ENCODE results near the gene CPNE4.
"Not testable (repeated sequence)": the region's sequence is repeated elsewhere in the genome, so short reads cannot be mapped to it uniquely, and the experiment has no call there.

CPNE4 gene

DNA sequence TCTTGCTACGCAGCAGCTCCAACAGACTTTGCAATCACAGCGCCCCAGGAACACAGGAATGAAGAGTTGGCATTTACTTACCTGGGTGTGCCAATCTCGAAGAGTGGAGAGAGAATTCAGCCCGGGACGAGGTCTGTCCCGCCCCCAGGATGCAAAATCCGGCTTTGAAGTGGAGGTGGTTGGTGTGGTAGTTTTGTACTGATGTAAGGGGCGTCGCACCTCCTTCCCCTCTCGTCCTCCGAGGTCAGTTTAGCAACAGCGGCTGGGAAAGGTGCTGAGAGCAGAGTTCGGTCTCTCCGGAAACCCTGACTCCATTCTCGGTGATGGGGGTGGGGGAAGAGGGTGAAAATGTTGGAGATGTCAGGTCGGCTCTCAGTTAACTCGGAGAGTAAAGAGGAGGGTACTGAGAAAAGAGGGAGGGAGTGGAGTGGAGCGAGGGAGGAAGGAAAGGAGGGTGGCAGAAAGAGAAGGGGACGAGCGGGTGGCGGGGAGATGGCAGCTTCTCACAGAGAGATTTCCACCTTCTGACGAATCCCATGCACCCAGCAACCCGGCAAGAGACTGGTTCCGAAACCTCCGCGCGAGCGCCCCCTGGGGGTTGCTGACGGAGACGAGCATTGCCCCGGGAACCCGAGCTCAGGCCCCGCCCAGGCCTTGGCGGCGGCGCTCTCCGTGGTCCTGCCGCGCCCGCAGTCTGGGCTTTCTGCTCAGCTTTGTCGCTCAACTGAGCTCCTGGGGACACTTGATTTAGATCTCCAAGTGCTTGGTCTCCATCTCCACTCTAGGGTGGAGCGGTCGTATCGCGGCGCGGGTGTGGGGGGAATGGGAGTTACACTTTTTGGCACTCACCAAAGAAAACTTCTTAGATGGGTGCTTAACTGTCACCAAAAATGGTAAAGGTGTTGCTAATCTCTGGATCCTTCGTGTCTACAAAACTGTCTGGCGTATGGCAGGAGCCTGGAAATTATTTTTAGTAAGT is at the start of gene CPNE4:
TSS of gene CPNE4 (minus strand) at position 529 of the 979 bp plus-strand sequence.
- DNase-seq (ENCODE audit: low read depth): peak; percentile 31

DNA sequence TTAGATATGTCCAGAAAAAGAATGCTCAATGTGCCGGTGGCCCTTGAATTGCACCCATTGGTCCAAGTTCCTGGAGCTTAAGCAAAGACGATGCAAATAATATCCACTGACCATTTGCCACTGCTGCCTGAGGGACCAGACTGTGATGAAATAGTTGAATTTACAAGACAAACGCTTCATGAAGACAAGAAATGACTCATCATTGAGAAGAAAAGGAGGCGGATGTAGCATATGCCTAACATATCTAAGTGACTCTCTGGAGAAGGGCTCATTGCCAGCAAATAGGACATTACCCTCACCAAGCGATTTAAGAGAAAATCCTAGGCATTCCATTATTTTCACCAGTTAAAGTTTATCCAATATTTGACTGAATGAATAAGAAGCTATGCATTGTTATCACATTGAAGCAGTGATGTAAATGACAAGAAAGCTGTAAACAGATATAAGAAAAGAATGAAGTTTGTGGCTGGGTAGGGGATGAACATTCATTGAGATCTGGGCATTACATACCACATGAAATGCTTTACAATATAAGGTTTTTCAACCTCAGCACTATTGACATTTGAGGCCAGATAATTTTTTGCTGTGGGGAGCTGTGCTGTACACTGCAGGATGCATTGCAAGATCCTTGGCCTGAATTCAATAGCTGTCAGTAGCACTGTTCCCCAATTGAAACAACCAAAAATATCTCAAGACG is 48.9 kb upstream of the CPNE4 start:
- no peak for DNase-seq (ENCODE audit: low read depth)

GRCh38 chr3:132083159-132083558 is 48.3 kb upstream of the CPNE4 start:
- no peak for DNase-seq (ENCODE audit: low read depth)

DNA sequence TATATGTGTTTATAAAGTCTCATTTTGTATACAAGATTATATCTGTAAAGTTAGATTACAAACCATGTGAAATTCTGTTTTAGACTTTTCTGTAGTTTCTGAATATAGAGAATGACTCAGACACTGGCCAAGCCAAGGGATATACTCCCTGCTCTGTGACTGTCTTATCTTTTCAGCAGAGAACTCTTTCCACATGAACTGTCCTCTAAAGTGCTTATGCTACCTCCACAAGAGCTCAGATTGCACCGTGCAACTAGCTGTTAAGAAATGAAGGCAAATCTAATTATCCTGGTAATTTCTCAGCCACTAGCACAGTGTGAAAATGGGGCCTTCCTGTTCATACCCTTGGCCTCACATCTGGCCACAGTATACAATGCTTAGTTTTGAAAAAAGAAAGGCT is 44.3 kb upstream of the CPNE4 start:
- DNase-seq (ENCODE audit: low read depth): no peak

- no peak for DNase-seq (ENCODE audit: low read depth)
Observed at GRCh38 chr3:132073771-132074170, 39.0 kb upstream of the CPNE4 start.

- no peak for DNase-seq (ENCODE audit: low read depth)
Observed at GRCh38 chr3:132071043-132071442, 36.2 kb upstream of the CPNE4 start.

- DNase-seq (ENCODE audit: low read depth): no peak
Observed at GRCh38 chr3:132064114-132064513, 29.3 kb upstream of the CPNE4 start.

DNA sequence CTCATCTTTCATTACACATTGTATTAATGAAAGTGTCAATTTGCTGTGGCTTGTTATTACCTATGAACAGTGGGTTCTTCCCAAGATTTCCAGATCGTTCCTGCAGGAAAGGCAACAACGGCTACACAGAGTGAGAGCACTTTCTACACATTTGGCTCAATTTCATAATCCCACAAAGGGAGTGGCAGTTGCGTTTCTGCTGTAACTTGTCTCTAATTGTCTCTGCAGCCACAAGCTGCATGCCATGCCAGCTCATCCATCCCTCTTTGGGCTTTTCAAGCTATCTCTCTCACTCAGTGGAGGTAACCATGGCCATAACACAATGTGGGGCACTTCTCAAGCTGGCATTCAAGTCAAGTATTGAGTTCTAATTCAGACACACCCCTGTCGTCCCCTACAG is 27.7 kb upstream of the CPNE4 start:
- DNase-seq (ENCODE audit: low read depth): no peak

DNA sequence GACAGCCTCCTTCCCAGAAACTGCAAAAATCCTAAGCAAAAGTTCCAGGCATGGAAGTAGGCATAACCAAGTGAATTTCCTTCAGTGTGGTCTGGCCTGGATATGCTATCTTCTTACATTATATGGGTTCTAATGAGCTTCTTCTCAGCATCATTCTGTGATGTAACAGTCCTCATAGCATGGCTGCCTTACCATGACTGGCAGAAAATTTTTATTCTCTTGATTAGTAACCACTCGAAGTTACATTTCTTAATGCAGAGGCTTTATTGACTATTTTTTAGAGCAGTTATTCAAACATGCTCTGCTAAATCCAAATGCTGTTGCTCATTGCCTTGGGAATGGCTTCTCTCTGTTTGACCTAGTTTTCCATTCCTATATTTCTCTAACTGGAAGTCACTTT is 21.1 kb upstream of the CPNE4 start:
- no peak for DNase-seq (ENCODE audit: low read depth)

GRCh38 chr3:132047209-132047608 is 12.4 kb upstream of the CPNE4 start:
- no peak for DNase-seq (ENCODE audit: low read depth)

GRCh38 chr3:132044874-132045273 is 10.1 kb upstream of the CPNE4 start:
- not testable (repeated sequence) for DNase-seq (ENCODE audit: low read depth)

DNA sequence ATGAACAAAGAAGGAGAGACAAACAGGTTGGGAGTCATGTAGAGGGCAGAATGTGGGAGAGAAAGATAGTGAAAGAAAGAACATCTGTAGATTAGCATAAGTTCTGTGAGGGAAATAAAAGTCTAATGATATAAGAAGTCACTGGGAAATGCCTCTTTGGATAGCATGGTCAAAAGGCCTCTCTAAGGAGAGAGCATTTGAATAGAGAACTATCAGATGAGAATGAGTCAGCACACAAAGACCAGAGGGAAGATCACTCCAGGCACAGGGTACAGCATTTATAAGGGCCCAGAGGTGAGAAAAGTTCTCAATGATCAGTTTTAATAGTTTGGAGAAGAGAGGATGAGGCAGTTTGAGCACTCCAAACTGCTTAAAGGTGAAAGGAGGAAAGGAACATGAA is 7.9 kb upstream of the CPNE4 start:
- DNase-seq (ENCODE audit: low read depth): no peak

GRCh38 chr3:132038198-132038825 is 3.5 kb upstream of the CPNE4 start:
- DNase-seq (ENCODE audit: low read depth): no peak

GRCh38 chr3:132037581-132037980 is 2.8 kb upstream of the CPNE4 start:
- DNase-seq (ENCODE audit: low read depth): peak; percentile 3

GRCh38 chr3:132037056-132037455 is 2.2 kb upstream of the CPNE4 start:
- DNase-seq (ENCODE audit: low read depth): no peak

GRCh38 chr3:132034097-132034485 is 723 bp downstream of the CPNE4 start:
- DNase-seq (ENCODE audit: low read depth): no peak

DNA sequence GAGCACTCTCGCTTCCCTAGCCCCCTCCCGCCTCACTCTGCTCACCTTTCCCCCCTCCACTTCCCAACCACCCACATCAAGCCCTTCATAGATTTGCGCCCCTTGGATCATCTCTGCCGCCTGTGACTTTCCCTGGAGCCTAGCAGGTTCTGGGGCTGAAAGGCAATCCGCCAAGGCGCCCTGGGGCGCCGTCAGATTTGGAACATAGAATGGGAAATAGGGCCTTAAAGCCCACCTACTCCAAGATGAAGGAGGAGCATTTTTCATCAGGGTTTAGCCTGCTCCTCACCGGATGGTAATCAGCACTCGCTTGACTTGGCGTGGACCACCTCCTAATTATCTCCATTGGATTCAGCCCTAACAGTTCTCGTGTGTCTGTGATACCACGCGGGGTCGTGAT is 1.3 kb downstream of the CPNE4 start:
- no peak for DNase-seq (ENCODE audit: low read depth)

DNA sequence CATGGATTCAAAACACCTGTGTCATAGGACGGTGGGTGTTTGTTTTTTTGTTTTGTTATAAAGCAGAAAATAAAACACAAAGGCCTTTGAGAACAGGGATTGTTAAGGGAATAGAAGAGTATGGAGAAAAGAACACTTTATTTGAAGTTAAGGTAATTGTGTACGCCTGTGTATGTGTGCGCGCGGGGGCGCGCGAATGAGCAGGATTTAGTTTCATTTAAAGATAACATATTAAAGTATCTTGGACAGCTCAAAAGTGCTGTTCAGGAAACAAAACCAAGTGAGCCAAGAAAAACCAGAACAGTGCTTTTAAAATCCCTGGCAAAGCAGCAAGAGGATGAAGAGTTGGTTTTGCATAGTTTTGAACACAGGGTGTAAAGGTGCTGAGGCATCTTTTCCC is 1.9 kb downstream of the CPNE4 start:
- no peak for DNase-seq (ENCODE audit: low read depth)

DNA sequence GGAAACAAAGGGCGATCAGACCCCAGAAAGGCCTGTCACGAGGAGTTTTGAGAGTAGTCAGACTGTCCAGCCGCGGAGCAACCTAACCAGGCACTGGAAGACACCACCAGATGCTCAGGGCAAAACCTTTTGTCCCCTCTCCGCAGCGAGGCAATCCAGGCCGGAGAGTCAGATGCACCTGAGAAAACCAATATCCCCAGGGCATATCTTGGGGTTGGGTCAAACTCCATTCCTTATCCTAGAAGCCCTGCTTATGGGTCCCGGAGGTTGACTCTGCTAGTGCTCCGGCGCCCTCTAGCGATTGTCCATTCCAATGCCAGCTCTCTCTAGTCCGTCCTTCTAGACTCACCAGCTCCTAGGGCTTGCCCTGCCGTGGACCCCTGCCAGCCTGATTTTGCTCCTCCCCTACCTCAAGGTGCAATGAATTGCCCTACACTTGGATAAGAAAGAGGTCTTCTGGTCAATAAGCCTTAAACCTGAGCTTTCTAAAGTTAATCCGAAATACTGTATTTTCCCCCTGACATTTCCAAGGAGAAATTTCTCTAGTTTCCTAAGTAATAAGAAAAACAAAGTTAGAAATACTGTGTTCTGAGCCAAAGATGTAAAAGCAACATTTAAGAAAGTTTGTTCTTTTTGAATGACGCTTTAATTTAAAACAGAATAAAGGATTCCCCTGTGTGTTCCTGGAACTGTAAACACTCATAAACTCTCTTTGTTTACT is 5.5 kb downstream of the CPNE4 start:
- DNase-seq (ENCODE audit: low read depth): no peak

DNA sequence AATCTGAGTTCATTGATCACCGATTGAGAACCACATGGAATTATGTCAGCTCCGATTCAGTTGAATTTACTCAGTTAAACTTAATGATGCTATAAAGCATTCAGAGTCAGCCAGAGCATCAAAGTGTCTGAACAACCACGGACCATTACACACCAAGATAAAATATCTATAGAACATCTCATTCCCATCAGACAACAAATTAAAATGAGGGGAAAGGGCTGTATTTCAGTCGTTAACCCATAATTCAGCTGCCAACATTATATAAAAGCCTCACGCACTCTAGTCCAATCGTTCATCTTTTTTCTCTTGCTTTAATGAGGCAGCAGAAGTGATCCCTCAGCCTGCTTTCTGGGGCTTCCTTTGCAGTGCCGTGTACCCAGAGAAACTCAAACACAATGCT is 11.9 kb downstream of the CPNE4 start:
- DNase-seq (ENCODE audit: low read depth): no peak

GRCh38 chr3:132020058-132020457 is 14.8 kb downstream of the CPNE4 start:
- no peak for DNase-seq (ENCODE audit: low read depth)

- no peak for DNase-seq (ENCODE audit: low read depth)
Observed at GRCh38 chr3:132017137-132017536, 17.7 kb downstream of the CPNE4 start.

All from CMK (cell line).